HG03469 (cell line): Measurements from ENCODE around the gene CHRNA5.
"Not testable (repeated sequence)": the region's sequence is repeated elsewhere in the genome, so short reads cannot be mapped to it uniquely, and the experiment has no call there.

ENCODE experiments used
- ATAC-seq: cut with Tn5 transposase; IDR thresholded peaks from one replicate; pipeline ENCODE4 v1.9.1; 2021; ENCODE audit warnings: mild to moderate bottlenecking, moderate library complexity, moderate number of reproducible peaks; ENCODE audit not compliant: unreplicated experiment

Gene CHRNA5

GRCh38 chr15:78564743-78565096 is 600 bp upstream of the CHRNA5 start:
- peak; percentile 8 for ATAC-seq

GRCh38 chr15:78565951-78566774 is 843 bp downstream of the CHRNA5 start:
- no peak for ATAC-seq

GRCh38 chr15:78567531-78567930 is 2.2 kb downstream of the CHRNA5 start:
- ATAC-seq: no peak

- no peak for ATAC-seq
Observed at GRCh38 chr15:78570710-78571109, 5.4 kb downstream of the CHRNA5 start.

GRCh38 chr15:78571382-78571781 is 6.1 kb downstream of the CHRNA5 start:
- no peak for ATAC-seq

GRCh38 chr15:78573416-78573815 is 8.1 kb downstream of the CHRNA5 start:
- ATAC-seq: no peak

GRCh38 chr15:78574944-78575343 is 9.6 kb downstream of the CHRNA5 start:
- no peak for ATAC-seq

- ATAC-seq: no peak
Observed at GRCh38 chr15:78597583-78597982, 32.3 kb downstream of the CHRNA5 start.

- ATAC-seq: no peak
Observed at GRCh38 chr15:78598348-78598747, 33.0 kb downstream of the CHRNA5 start.

GRCh38 chr15:78599189-78599588 is 33.9 kb downstream of the CHRNA5 start:
- no peak for ATAC-seq

GRCh38 chr15:78603467-78603866 is 38.1 kb downstream of the CHRNA5 start:
- ATAC-seq: no peak

GRCh38 chr15:78604420-78604819 is 39.1 kb downstream of the CHRNA5 start:
- ATAC-seq: no peak

- no peak for ATAC-seq
Observed at GRCh38 chr15:78605201-78605600, 39.9 kb downstream of the CHRNA5 start.

GRCh38 chr15:78605680-78606079 is 40.4 kb downstream of the CHRNA5 start:
- no peak for ATAC-seq

- ATAC-seq: not testable (repeated sequence)
Observed at GRCh38 chr15:78609551-78609950, 44.2 kb downstream of the CHRNA5 start.

- no peak for ATAC-seq
Observed at GRCh38 chr15:78614021-78614420, 48.7 kb downstream of the CHRNA5 start.

GRCh38 chr15:78615151-78615589 is 49.9 kb downstream of the CHRNA5 start:
- no peak for ATAC-seq

GRCh38 chr15:78616506-78616905 is 51.2 kb downstream of the CHRNA5 start:
- ATAC-seq: no peak

GRCh38 chr15:78617076-78617475 is 51.8 kb downstream of the CHRNA5 start:
- no peak for ATAC-seq

GRCh38 chr15:78617516-78617915 is 52.2 kb downstream of the CHRNA5 start:
- no peak for ATAC-seq

- ATAC-seq: no peak
Observed at GRCh38 chr15:78618064-78618463, 52.7 kb downstream of the CHRNA5 start.

GRCh38 chr15:78618490-78618934 is 53.2 kb downstream of the CHRNA5 start:
- no peak for ATAC-seq
